ENCODE data around the gene OLFM2.
A peak's percentile ranks its signal among the peaks of the same experiment; 100 is the strongest.
"Not testable (repeated sequence)": the region's sequence is repeated elsewhere in the genome, so short reads cannot be mapped to it uniquely, and the experiment has no call there.

OLFM2 gene

DNA sequence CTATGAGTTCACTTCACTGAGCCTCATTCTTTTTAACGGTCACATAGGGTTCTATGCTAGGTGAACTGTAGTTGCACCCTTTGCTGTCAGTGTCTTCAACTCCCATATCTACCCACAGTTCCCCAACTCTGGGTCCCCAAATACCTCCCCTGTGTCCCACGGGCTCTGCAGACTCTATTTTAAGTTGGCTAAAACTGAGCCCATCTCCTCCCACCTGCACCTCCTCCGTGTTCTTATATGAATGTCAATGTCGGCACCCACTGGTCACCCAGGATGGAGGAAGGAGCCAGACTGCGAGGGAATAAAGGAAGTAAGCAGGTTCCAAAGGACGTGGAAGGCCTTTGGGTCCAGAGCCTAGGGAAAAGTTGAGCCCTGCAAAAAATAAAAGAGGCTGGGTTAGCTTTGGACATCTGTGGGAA, 102.0 kb downstream of the OLFM2 start:
- no peak for DNase-seq
- Histone ChIP-seq H3K27me3 (ENCODE audit: insufficient read depth, low read depth, severe bottlenecking) (no peaks in the 10 kb centered on the region), H3K27ac (peak overlapping the region; percentile 79), H3K9me3 (ENCODE audit: severe bottlenecking) (no peaks in the 10 kb centered on the region), H3K36me3 (peaks cover 32% of the 10 kb centered on the region), H3K4me3 (ENCODE audit: low read depth, low read length) (peak overlapping the region; percentile 55)
- TF ChIP-seq, protein P1, sequence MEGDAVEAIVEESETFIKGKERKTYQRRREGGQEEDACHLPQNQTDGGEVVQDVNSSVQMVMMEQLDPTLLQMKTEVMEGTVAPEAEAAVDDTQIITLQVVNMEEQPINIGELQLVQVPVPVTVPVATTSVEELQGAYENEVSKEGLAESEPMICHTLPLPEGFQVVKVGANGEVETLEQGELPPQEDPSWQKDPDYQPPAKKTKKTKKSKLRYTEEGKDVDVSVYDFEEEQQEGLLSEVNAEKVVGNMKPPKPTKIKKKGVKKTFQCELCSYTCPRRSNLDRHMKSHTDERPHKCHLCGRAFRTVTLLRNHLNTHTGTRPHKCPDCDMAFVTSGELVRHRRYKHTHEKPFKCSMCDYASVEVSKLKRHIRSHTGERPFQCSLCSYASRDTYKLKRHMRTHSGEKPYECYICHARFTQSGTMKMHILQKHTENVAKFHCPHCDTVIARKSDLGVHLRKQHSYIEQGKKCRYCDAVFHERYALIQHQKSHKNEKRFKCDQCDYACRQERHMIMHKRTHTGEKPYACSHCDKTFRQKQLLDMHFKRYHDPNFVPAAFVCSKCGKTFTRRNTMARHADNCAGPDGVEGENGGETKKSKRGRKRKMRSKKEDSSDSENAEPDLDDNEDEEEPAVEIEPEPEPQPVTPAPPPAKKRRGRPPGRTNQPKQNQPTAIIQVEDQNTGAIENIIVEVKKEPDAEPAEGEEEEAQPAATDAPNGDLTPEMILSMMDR (IDR thresholded peaks at IDR 0.05; ENCODE audit: low read depth, low read length), result no peak

DNA sequence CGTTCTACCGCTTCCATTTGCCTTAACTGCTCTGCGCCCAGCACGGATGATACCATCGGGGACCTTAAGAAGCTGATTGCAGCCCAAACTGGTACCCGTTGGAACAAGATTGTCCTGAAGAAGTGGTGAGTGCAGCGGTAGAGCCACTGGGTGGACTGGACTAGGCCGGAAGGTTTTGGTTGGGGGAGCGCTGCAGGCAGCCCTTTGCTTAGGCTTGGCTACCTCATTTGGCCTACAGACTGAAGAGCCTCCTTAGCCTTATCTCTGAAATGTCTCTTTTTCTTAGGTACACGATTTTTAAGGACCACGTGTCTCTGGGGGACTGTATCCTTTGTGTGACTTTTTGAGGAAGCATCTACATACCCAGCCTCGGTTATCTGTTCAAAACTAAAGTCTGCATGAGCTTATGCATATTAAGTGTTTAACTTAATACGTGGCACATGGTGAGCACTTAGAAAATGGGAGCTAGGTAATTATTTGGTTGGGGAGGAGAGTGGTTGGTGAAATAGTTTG, 107.7 kb downstream of the OLFM2 start:
- H3K9me3 ChIP-seq (ENCODE audit: severe bottlenecking), result no peaks in the 10 kb centered on the region
- H3K36me3 ChIP-seq, result peaks cover 26% of the 10 kb centered on the region
- no peaks in the 10 kb centered on the region for H3K27me3 ChIP-seq (ENCODE audit: insufficient read depth, low read depth, severe bottlenecking)
- H3K27ac ChIP-seq, result no peak overlapping the region
- peak overlapping the region; percentile 86 for H3K4me3 ChIP-seq (ENCODE audit: low read depth, low read length)
- no peak for DNase-seq
- TF ChIP-seq, protein P1 (IDR thresholded peaks at IDR 0.05; ENCODE audit: low read depth, low read length), result no peak

GRCh38 chr19:9827289-9828238, 108.8 kb downstream of the OLFM2 start, which contains the start of gene UBL5:
Gene UBL5 (plus strand): TSS chr19:9827918. CDS start chr19:9828338, 420 bp downstream.
- Histone ChIP-seq H3K4me3 (ENCODE audit: low read depth, low read length) (peak within 1 kb of the TSS; percentile 86), H3K27me3 (ENCODE audit: insufficient read depth, low read depth, severe bottlenecking) (no peaks in the 10 kb centered on the region), H3K27ac (peak within 1 kb of the TSS; percentile 77), H3K9me3 (ENCODE audit: severe bottlenecking) (no peaks in the 10 kb centered on the region), H3K36me3 (peaks cover 26% of the 10 kb centered on the region)
- TF ChIP-seq, protein P1 (IDR thresholded peaks at IDR 0.05; ENCODE audit: low read depth, low read length), result no peak
- peak; percentile 90 for DNase-seq

DNA sequence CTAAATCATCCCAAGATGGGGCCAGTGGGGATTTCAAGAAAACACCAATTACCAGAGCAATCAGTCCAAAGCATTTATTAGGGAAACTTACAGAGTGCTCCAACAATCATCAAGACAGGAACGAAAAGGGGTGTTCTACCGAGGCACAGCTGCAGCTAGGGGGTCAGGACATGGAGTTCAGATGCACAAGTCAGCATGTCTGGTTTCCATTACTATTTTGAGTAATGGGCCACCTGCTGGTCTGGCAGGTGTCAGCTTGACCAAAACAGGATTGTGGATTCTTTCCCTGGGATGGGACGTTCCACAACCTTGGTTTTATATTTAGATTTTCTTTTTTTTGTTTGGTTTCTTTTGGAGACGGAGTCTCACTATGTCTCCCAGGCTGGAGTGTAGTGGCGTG, 112.5 kb downstream of the OLFM2 start:
- H3K9me3 ChIP-seq (ENCODE audit: severe bottlenecking), result no peaks in the 10 kb centered on the region
- H3K27me3 ChIP-seq (ENCODE audit: insufficient read depth, low read depth, severe bottlenecking), result no peaks in the 10 kb centered on the region
- TF ChIP-seq, protein P1 (IDR thresholded peaks at IDR 0.05; ENCODE audit: low read depth, low read length), result no peak
- H3K27ac ChIP-seq, result no peak overlapping the region
- DNase-seq, result no peak
- H3K4me3 ChIP-seq (ENCODE audit: low read depth, low read length), result no peak overlapping the region
- H3K36me3 ChIP-seq, result peaks cover 9% of the 10 kb centered on the region; the same call in 1 of the 2 replicates

DNA sequence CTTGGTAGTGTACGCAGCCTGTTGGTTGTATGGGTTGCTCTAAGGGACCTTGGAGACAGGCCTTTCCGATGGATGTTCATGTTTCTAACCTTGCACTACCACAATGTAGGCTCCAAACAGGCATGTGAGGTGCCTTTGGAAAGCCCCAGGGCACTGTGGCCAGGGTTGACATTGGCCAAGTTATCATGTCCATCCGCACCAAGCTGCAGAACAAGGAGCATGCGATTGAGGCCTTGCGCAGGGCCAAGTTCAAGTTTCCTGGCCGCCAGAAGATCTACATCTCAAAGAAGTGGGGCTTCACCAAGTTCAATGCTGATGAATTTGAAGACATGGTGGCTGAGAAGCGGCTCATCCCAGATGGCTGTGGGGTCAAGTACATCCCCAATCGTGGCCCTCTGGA, 116.3 kb downstream of the OLFM2 start:
- peak overlapping the region; percentile 39 for H3K27ac ChIP-seq
- H3K4me3 ChIP-seq (ENCODE audit: low read depth, low read length), result peak overlapping the region; percentile 11; the same call in 1 of the 2 replicates
- not testable (repeated sequence) for H3K9me3 ChIP-seq (ENCODE audit: severe bottlenecking); DNase-seq; H3K27me3 ChIP-seq (ENCODE audit: insufficient read depth, low read depth, severe bottlenecking)
- peaks cover 26% of the 10 kb centered on the region for H3K36me3 ChIP-seq

DNA sequence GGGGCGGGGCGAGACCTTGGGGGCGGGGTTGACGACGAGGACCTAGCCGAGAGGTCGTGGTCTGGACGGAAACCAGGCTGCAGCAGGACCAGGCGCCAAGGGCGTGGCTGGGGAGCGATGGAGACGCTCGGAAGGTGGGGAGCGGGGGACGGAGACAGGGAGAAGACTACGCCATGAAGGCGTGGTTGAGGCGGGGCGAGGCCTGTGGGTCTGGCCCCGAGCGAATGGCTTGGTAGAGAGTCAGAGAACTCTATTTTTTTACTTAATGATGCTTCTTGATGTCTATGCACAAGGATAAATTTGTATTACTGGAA, 116.8 kb downstream of the OLFM2 start:
- no peaks in the 10 kb centered on the region for H3K27me3 ChIP-seq (ENCODE audit: insufficient read depth, low read depth, severe bottlenecking)
- H3K9me3 ChIP-seq (ENCODE audit: severe bottlenecking), result no peaks in the 10 kb centered on the region
- H3K27ac ChIP-seq, result peak overlapping the region; percentile 39
- peak overlapping the region; percentile 11 for H3K4me3 ChIP-seq (ENCODE audit: low read depth, low read length)
- TF ChIP-seq, protein P1 (IDR thresholded peaks at IDR 0.05; ENCODE audit: low read depth, low read length), result no peak
- peaks cover 26% of the 10 kb centered on the region for H3K36me3 ChIP-seq
- DNase-seq, result no peak
